Uterus (tissue), 4 donors: ENCODE data around the gene SH3PXD2B. TPM values are rescaled to one million over a fixed set of nuclear protein-coding genes. Genes with fewer than 3 reads are reported as not detected.

Experiments
- DNase-seq, 2 donors: peaks; one replicate each; pipeline ENCODE4 v3.0.0-alpha.2; 2019 to 2020
- H3K27ac ChIP-seq, 2 donors: fragments of 200-600 bp; sonication (generic); 1 replicate in 1 of 2; 2 replicates in 1 of 2; pipeline ENCODE4 v1.5.1; 2016 to 2018
- H3K27me3 ChIP-seq, 2 donors: fragments of 200-600 bp; sonication (generic); one replicate each; pipeline ENCODE4 v1.5.1; 2018 to 2019; ENCODE audit warnings: control low read depth in 1 of 2
- H3K36me3 ChIP-seq, 2 donors: fragments of 200-600 bp; sonication (generic); one replicate each; pipeline ENCODE4 v1.5.1; 2019; ENCODE audit warnings: control low read depth in 1 of 2
- H3K4me1 ChIP-seq, 2 donors: fragments of 200-600 bp; sonication (generic); one replicate each; pipeline ENCODE4 v1.5.1; 2018 to 2019; ENCODE audit warnings: control low read depth in 1 of 2
- H3K4me3 ChIP-seq, 2 donors: fragments of 200-600 bp; sonication (generic); 1 replicate in 1 of 2; 2 replicates in 1 of 2; pipeline ENCODE4 v1.5.1; 2018 to 2019; ENCODE audit warnings: mild to moderate bottlenecking in 1 of 2
- H3K9me3 ChIP-seq, 2 donors: fragments of 200-600 bp; sonication (generic); one replicate each; pipeline ENCODE4 v1.5.1; 2019; ENCODE audit warnings: control low read depth in 1 of 2
- POLR2A ChIP-seq, 2 donors: fragments of 450-650 bp; IDR thresholded peaks; one replicate each; pipeline ENCODE4 v1.6.1; 2016; ENCODE audit warnings: antibody characterized with exemption in 2 of 2, mild to moderate bottlenecking in 1 of 2, moderate library complexity in 1 of 2
- intact Hi-C: fragments of 100-400 bp; cut with DNase I; formaldehyde crosslinking; loops from one replicate; pipeline ENCODE4 v1.15.1; 2023; ENCODE audit warnings: low total_unique reads
- total RNA-seq, 4 donors: library from RNA; depleted of rRNA in 3 of 4; stranded (reverse); fragments of >200 nt in 3 of 4; gene quantifications; one replicate each; pipeline versions ENCODE4 v1.1.0 to v1.2.4, GENCODE V29; 2014 to 2023
- TF ChIP-seq, protein P1 (sequence below), 4 experiments: fragments of 200-600 bp in 2 of 4; fragments of 450-650 bp in 2 of 4; sonication (generic) in 2 of 4; IDR thresholded peaks; one replicate each; pipeline ENCODE4 v1.5.1; 2016 to 2019; ENCODE audit warnings: antibody characterized with exemption in 4 of 4, mild to moderate bottlenecking in 2 of 4, moderate library complexity in 1 of 4
- donor health status: DM: yes; HTN: yes; CAD: no.

SH3PXD2B gene
- total RNA-seq = 10 to 100 TPM; 26.1 to 82.6 (median 31.0) TPM

DNA sequence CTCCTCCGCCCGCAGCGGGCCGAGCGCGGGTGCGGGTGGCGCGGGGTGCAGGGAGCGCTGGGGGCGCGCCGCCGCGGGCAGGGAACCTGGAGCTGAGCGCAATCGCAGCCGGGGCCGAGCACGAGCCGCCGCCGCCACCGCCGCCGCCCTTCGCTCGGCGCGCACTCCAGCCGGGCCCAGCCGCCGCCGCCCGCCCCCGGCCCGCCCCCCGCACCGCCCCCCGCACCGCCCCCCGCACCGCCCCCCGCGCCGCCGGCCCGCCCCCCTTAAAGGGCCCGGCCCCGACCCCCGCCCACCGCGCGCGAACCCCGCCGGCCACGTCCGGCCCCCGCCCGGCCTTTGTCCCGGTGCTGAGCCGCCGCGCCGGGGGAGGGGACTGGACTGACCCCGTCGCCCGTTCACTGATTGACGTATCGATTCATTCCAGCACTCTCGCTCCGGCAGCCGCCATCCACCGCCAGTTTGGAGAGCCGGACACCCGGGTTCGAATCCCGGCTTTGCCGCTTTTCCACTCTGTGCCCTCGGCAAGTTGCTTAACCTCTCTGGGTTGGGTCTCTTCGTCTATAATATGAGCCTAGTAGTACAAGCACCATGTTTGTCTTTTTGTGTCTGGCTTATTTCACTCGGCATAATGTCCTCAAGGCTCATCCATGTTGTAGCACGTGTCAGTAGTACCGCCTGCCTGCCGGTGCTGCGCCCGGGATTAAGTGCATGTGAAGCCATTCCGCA, at the start of gene SH3PXD2B:
Gene SH3PXD2B (minus strand): TSS at position 168 of the 729 bp plus-strand sequence. CDS start 173 bp downstream, outside the sequence.
- H3K36me3 ChIP-seq = no peaks in the 10 kb centered on the region
- H3K27me3 ChIP-seq = no peaks in the 10 kb centered on the region
- peak; percentile 66 to 71 for DNase-seq
- no peaks in the 10 kb centered on the region for H3K9me3 ChIP-seq
- intact Hi-C loops = loop anchor here (5.0 kb wide), 2 partner anchors 37 to 167 kb away; no protein-coding TSS in a partner anchor
- H3K4me3 ChIP-seq = peak within 1 kb of the TSS; percentile 71 to 96
- H3K4me1 ChIP-seq = peaks cover 4 to 19% of the 10 kb centered on the region in 2 donors
- H3K27ac ChIP-seq = peak within 1 kb of the TSS; percentile 94 to 95
- TF ChIP-seq POLR2A (IDR thresholded peaks at IDR 0.05) = peak; percentile 80 to 88
- TF ChIP-seq, protein P1, sequence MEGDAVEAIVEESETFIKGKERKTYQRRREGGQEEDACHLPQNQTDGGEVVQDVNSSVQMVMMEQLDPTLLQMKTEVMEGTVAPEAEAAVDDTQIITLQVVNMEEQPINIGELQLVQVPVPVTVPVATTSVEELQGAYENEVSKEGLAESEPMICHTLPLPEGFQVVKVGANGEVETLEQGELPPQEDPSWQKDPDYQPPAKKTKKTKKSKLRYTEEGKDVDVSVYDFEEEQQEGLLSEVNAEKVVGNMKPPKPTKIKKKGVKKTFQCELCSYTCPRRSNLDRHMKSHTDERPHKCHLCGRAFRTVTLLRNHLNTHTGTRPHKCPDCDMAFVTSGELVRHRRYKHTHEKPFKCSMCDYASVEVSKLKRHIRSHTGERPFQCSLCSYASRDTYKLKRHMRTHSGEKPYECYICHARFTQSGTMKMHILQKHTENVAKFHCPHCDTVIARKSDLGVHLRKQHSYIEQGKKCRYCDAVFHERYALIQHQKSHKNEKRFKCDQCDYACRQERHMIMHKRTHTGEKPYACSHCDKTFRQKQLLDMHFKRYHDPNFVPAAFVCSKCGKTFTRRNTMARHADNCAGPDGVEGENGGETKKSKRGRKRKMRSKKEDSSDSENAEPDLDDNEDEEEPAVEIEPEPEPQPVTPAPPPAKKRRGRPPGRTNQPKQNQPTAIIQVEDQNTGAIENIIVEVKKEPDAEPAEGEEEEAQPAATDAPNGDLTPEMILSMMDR (IDR thresholded peaks at IDR 0.05) = peak in 1 of 4 experiments; percentile 24

DNA sequence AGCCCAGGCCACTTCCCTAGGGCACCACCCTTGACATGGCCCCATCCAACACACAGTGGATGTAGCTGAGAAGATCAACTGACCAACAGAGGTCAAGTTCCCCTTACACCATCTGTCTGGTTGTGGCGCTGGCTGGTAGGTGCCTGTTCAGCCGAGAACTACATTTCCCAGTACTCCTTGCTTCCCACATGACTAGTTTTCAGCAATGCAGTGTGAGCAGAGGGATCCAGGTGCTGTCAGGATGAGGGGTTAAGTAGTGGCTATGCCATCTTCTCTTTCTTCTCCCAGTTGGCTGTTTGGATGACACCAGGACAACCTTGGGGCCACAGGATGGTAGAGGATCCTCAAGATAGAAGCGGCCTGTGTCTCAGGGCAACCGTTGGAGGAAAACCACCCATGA, 48.6 kb upstream of the SH3PXD2B start:
- H3K9me3 ChIP-seq = no peaks in the 10 kb centered on the region
- no peaks in the 10 kb centered on the region for H3K36me3 ChIP-seq
- H3K27me3 ChIP-seq = no peaks in the 10 kb centered on the region
- peak; percentile 14 to 17 for DNase-seq
- H3K27ac ChIP-seq = peak overlapping the region; percentile 22 to 75
- H3K4me3 ChIP-seq = no peak overlapping the region
- intact Hi-C loops = loop anchor here (10.0 kb wide), 1 partner anchor 72 kb away; no protein-coding TSS in a partner anchor
- H3K4me1 ChIP-seq = peaks cover 0 to 3% of the 10 kb centered on the region in 2 donors
- no peak for TF ChIP-seq POLR2A (IDR thresholded peaks at IDR 0.05)
- TF ChIP-seq, protein P1 (IDR thresholded peaks at IDR 0.05) = no peak

DNA sequence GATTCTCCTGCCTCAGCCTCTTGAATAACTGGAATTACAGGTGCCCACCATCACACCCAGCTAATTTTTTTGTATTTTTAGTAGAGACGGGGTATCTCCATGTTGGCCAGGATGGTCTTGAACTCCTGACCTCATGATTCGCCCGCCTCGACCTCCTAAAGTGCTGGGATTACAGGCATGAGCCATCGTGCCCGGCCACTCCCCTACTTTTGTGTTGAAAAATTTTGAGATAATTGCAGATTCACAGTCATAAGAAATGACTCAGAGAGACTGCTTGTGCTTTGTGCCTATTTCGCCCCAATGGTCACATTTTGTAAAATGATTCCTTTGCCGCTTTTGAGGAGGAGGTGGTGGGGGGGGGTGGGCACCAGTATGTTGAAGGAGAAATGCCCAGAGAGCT, 48.1 kb upstream of the SH3PXD2B start:
- DNase-seq = peak; percentile 7
- no peak for TF ChIP-seq POLR2A (IDR thresholded peaks at IDR 0.05)
- TF ChIP-seq, protein P1 (IDR thresholded peaks at IDR 0.05) = no peak
- no peaks in the 10 kb centered on the region for H3K36me3 ChIP-seq

DNA sequence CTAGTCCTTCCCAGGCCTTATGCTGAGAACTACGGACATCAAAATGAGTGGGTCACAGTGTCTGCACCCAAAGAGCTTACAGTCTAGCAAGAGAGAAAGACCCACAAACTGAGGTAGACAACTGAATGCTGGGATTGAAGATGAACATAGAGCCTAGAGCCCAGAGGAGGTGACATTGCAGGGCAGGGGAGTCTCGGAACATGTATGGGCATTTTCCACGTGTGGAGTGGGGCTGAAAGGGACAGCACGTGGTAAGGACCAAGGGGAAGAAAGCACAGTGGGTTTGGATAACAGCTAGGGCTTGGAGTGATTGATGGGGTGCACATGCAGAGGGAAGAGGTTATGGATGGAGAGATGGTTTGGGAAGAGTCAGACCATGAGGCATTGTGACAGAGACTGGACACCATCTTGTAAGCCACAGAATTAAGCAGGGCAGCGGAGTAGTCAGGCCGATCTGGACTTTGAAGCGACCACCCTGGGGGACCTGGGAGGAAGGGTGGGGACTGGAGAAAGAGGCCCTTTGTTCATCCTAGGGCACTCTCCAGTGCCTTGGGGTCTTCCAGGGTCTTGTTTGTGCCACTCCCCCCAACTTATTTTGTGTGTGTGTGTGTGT, 47.5 kb upstream of the SH3PXD2B start:
- no peaks in the 10 kb centered on the region for H3K27me3 ChIP-seq
- TF ChIP-seq, protein P1 (IDR thresholded peaks at IDR 0.05) = no peak
- TF ChIP-seq POLR2A (IDR thresholded peaks at IDR 0.05) = no peak
- peaks cover 0 to 8% of the 10 kb centered on the region in 2 donors for H3K4me1 ChIP-seq
- no peak overlapping the region for H3K27ac ChIP-seq
- peak in 1 of 2 donors; percentile 6 for DNase-seq
- H3K4me3 ChIP-seq = no peak overlapping the region
- no peaks in the 10 kb centered on the region for H3K36me3 ChIP-seq
- H3K9me3 ChIP-seq = no peaks in the 10 kb centered on the region
- intact Hi-C loops = loop anchor here (10.0 kb wide), 1 partner anchor 73 kb away; no protein-coding TSS in a partner anchor

More for the DNA sequence above, 48.1 kb upstream of the SH3PXD2B start:
- no peaks in the 10 kb centered on the region for H3K27me3 ChIP-seq
- no peak overlapping the region for H3K4me3 ChIP-seq
- no peak overlapping the region for H3K27ac ChIP-seq
- no peaks in the 10 kb centered on the region for H3K9me3 ChIP-seq
- peaks cover 0 to 5% of the 10 kb centered on the region in 2 donors for H3K4me1 ChIP-seq
- intact Hi-C loops = loop anchor here (10.0 kb wide), 1 partner anchor 72 kb away; no protein-coding TSS in a partner anchor

DNA sequence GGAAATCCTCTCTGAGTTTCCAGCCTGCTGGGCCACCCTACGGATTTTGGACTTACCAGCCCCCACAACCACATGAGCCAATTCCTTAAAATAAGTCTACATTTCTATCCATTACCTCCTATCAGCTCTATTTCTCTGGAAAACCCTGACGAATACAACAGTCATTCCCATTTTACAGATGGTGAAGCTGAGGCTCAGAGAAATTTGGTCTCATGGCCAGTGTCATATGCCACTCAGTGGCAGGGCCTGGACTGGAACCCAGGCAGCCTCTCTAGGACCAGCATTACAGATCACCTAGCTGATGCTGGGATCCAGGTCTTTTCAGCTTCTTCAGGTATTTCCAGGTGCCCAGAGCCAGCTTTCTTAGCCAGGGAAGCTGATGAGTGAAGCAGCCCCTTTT, 45.0 kb upstream of the SH3PXD2B start:
- DNase-seq = peak in 1 of 2 donors; percentile 2
- intact Hi-C loops = no loop called here

More for the DNA sequence above, 45.0 kb upstream of the SH3PXD2B start:
- no peaks in the 10 kb centered on the region for H3K27me3 ChIP-seq
- no peak overlapping the region for H3K27ac ChIP-seq
- no peaks in the 10 kb centered on the region for H3K36me3 ChIP-seq
- no peaks in the 10 kb centered on the region for H3K9me3 ChIP-seq
- peaks cover 0 to 6% of the 10 kb centered on the region in 2 donors for H3K4me1 ChIP-seq
- no peak overlapping the region for H3K4me3 ChIP-seq
- TF ChIP-seq POLR2A (IDR thresholded peaks at IDR 0.05) = no peak
- TF ChIP-seq, protein P1 (IDR thresholded peaks at IDR 0.05) = no peak
